Measurements from ENCODE around the gene AMBP. TPM values are rescaled to one million over a fixed set of nuclear protein-coding genes. Genes with fewer than 3 reads are reported as not detected.

The AMBP gene
- total RNA-seq, 1 experiment from 2014 or later = 0.26 TPM

GRCh38 chr9:114070188-114071103 lies 7.7 kb downstream of the AMBP start:
- no peak overlapping the region for H3K4me3 ChIP-seq
- no peaks in the 10 kb centered on the region for H3K36me3 ChIP-seq
- no peaks in the 10 kb centered on the region for H3K27me3 ChIP-seq
- no peaks in the 10 kb centered on the region for H3K9me3 ChIP-seq
- no peak for DNase-seq

DNA sequence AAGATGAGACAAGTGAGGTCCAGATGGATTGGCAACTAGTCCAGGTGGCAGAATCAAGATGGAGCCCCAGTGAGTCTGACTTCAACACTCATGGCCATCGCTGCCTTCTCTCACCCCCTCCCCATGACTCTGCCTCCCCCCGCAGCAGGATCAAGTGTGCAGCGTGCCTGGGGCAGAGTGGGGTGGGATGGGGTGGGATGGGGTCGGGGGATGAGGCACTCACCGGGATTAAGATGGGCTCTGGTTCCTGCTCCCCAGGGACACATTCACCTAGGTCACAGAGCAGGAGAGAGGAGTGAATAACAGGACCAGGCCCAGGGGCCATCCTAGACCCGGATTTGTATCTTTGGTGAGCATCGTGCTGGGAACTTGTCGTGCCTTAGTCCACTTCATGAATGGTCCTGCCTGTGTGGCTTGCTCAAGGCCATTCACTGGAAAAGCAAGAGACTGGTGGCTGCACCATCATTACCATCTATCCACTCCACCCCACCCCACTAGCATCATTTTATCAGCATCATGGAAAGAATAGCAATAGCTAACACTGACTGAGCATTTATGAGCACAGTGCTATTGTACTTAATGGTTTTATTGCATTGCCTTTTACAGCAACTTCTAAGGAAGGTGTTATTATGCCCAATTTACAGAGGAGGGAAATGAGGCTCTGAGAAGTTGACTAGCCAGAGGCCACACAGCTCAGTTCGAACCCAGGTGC lies 8.5 kb downstream of the AMBP start:
- H3K4me3 ChIP-seq = no peak overlapping the region
- no peaks in the 10 kb centered on the region for H3K9me3 ChIP-seq
- H3K27me3 ChIP-seq = no peaks in the 10 kb centered on the region
- no peaks in the 10 kb centered on the region for H3K36me3 ChIP-seq
- DNase-seq = no peak

GRCh38 chr9:114065304-114065703 lies 12.8 kb downstream of the AMBP start:
- no peaks in the 10 kb centered on the region for H3K36me3 ChIP-seq
- no peak overlapping the region for H3K4me3 ChIP-seq
- peaks cover 6% of the 10 kb centered on the region; the same call in 1 of the 2 replicates for H3K27me3 ChIP-seq
- H3K9me3 ChIP-seq = no peaks in the 10 kb centered on the region; the same call in 1 of the 2 replicates
- DNase-seq = no peak

DNA sequence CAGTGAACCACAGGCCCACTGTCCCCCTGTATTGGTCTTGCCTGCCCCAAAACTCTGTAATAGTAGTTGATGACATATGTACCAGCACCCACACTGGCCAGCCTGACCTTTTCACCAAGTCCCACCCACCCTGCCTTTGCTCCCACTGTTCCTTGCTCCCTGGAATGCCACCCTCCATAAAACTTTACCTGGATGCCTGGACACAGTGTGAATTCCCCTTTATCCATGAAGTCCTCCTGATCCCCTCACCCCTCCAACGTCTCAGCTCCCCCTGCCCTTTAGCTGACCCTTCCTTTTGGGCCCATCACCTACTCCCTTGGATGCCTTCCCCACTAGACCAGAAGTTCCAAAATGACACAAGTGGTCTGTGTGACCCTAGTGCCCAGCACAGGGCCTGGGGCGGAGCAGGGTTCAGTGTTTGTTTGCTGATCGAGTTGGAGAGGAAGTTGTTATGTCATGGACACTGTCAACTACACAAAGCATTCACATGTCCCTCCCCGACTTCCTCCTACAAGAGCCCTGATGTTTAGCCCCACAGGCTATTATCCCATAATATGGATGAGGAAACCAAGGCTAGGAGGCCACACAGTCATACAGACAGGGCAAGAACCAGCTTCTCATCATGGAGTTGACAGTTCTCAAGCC lies 16.1 kb downstream of the AMBP start:
- H3K4me3 ChIP-seq = no peak overlapping the region
- peaks cover 6% of the 10 kb centered on the region; the same call in 1 of the 2 replicates for H3K27me3 ChIP-seq
- no peaks in the 10 kb centered on the region; the same call in 1 of the 2 replicates for H3K9me3 ChIP-seq
- H3K36me3 ChIP-seq = no peaks in the 10 kb centered on the region
- DNase-seq = no peak

- H3K9me3 ChIP-seq = no peaks in the 10 kb centered on the region; the same call in 1 of the 2 replicates
- H3K36me3 ChIP-seq = no peaks in the 10 kb centered on the region
- no peak overlapping the region for H3K4me3 ChIP-seq
- H3K27me3 ChIP-seq = peaks cover 6% of the 10 kb centered on the region; the same call in 1 of the 2 replicates
- DNase-seq = no peak
Measured at GRCh38 chr9:114061292-114061691, 16.8 kb downstream of the AMBP start.

GRCh38 chr9:114060711-114061110 lies 17.4 kb downstream of the AMBP start:
- DNase-seq = no peak
- Histone ChIP-seq H3K9me3 (no peaks in the 10 kb centered on the region; the same call in 1 of the 2 replicates), H3K4me3 (no peak overlapping the region), H3K36me3 (no peaks in the 10 kb centered on the region), H3K27me3 (peaks cover 6% of the 10 kb centered on the region; the same call in 1 of the 2 replicates)

DNA sequence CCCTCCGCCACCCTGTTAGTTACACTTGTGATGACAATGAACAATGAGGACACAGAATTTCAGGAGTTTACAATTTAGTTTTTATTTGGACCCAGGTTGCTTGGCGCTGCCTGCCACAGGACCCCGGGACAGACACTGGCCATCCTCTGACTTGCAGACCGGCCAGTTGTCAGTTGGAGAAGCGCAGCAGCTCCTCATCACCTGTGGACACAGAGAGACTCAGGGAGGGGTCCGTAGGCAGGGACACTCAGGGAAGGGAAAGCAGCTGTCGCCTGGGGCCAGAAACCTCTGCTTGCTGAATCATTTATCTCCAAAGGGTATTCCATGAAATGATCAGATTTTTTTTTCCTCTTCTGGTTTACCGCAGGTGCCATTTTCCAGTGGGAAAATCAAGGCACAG lies 18.0 kb downstream of the AMBP start:
- no peaks in the 10 kb centered on the region; the same call in 1 of the 2 replicates for H3K9me3 ChIP-seq
- H3K27me3 ChIP-seq = peaks cover 6% of the 10 kb centered on the region; the same call in 1 of the 2 replicates
- DNase-seq = no peak
- H3K4me3 ChIP-seq = no peak overlapping the region
- no peaks in the 10 kb centered on the region for H3K36me3 ChIP-seq

GRCh38 chr9:114059047-114059803 lies 18.9 kb downstream of the AMBP start:
- DNase-seq = no peak
- no peak overlapping the region for H3K4me3 ChIP-seq

DNA sequence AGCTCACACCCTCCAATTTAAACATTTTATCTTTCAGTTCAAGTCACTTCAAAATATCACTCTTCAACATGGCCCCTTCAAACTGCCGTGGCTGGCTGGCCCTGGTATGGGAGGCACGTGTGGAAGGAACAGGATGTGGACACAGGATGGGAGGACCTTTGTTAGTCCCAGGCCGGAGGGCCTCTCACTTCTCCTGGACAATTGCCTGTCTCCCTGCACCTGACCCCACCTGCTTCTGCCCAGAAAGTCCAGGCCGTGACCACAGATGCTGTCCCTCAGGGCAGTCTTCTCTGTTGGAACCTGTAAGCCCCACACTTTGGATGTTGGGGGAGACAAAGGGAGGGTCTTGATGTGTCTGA lies 19.4 kb downstream of the AMBP start:
- Histone ChIP-seq H3K27me3 (peaks cover 1% of the 10 kb centered on the region; the same call in 1 of the 2 replicates), H3K4me3 (no peak overlapping the region), H3K9me3 (no peaks in the 10 kb centered on the region; the same call in 1 of the 2 replicates), H3K36me3 (no peaks in the 10 kb centered on the region)
- no peak for DNase-seq

More at GRCh38 chr9:114059047-114059803, 18.9 kb downstream of the AMBP start:
- Histone ChIP-seq H3K27me3 (peaks cover 5% of the 10 kb centered on the region; the same call in 1 of the 2 replicates), H3K9me3 (no peaks in the 10 kb centered on the region; the same call in 1 of the 2 replicates), H3K36me3 (no peaks in the 10 kb centered on the region)

DNA sequence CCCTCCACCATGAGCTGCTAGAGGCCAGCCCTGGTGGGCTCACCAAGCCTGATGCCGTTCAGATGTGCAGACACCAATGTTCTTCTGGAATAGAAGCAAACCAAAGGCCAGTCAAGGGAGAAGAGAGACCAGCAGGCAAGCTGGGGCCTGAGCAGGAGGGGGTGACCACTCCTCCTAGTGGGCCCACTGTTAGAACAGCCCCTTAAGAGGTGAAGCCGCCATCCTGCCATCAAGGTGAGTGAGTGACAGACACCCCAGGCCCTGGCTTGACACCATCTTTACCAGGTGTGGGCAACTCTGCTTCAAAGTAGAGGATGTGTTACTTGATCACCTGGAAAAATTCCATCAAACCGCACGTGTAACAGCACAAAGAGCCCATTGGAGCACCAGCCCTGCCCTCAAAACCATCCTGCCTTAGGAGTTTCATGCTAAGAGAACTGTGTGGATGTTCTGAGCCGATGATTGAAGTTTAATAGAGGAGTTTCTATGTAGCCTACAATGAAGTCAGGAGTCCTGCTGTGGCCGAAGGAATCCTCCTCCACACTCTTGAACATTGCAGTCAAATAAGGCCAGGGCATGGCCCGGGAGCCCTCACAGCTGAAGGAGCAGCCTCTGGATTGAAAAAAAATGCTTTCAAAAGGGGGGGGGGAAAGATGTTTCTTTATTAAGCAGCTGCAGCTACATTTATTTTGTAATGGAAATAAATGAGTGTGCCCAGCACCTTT lies 20.8 kb downstream of the AMBP start:
- no peak for DNase-seq
- no peak overlapping the region for H3K4me3 ChIP-seq
- H3K36me3 ChIP-seq = no peaks in the 10 kb centered on the region
- H3K9me3 ChIP-seq = no peaks in the 10 kb centered on the region
- no peaks in the 10 kb centered on the region for H3K27me3 ChIP-seq

DNA sequence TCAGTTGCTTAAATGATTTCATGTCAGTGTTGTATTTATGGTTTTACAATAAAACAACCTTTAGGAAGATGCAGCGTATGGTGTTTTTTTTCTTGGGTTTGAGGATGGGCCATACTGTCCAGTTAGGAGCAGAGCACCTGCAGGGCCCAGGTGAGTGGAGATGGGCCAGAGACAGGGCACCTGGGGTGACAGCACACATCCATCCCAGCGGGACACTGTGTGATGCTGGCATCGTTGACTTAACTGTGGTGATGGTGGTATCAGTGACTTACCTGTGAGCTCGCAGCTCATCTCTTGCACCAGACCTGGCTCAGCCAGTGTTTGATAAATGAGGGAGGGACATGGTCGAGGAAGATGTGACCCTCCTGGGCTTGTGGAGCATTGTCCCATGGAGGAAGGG lies 21.6 kb downstream of the AMBP start:
- H3K36me3 ChIP-seq = no peaks in the 10 kb centered on the region; the same call in 1 of the 2 replicates
- no peaks in the 10 kb centered on the region for H3K9me3 ChIP-seq
- H3K4me3 ChIP-seq = no peak overlapping the region
- DNase-seq = no peak
- no peaks in the 10 kb centered on the region for H3K27me3 ChIP-seq

GRCh38 chr9:114055894-114056293 lies 22.2 kb downstream of the AMBP start:
- no peaks in the 10 kb centered on the region; the same call in 1 of the 2 replicates for H3K36me3 ChIP-seq
- H3K27me3 ChIP-seq = no peaks in the 10 kb centered on the region
- H3K4me3 ChIP-seq = no peak overlapping the region
- no peaks in the 10 kb centered on the region for H3K9me3 ChIP-seq
- DNase-seq = no peak

DNA sequence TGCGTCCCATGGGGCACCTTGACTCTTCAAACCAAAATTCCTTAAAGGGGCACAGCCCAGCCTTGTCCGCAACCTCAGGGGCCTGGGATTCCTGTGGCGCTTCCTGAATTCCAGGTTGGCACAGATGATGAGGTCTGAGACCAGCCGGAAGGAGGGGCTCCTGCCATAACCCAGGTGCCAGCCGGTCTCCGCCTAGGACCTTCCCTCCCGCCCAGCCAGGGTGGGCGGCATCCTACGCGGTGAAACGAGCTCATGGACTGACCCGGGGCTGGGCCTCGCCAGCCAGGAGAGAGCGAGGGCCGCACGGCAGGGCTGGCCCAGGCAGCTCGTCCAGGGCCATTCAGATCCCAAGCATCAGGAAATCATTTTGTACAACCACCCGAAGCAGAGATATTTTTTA lies 23.0 kb downstream of the AMBP start:
- peaks cover 2% of the 10 kb centered on the region; the same call in 1 of the 2 replicates for H3K36me3 ChIP-seq

GRCh38 chr9:114054191-114054690 lies 23.9 kb downstream of the AMBP start:
- no peaks in the 10 kb centered on the region for H3K27me3 ChIP-seq
- peaks cover 2% of the 10 kb centered on the region; the same call in 1 of the 2 replicates for H3K36me3 ChIP-seq
- no peak overlapping the region for H3K4me3 ChIP-seq
- H3K9me3 ChIP-seq = no peaks in the 10 kb centered on the region
- DNase-seq = no peak

More for the DNA sequence above, 23.0 kb downstream of the AMBP start:
- no peaks in the 10 kb centered on the region for H3K27me3 ChIP-seq
- no peak for DNase-seq
- no peaks in the 10 kb centered on the region for H3K9me3 ChIP-seq
- no peak overlapping the region for H3K4me3 ChIP-seq

DNA sequence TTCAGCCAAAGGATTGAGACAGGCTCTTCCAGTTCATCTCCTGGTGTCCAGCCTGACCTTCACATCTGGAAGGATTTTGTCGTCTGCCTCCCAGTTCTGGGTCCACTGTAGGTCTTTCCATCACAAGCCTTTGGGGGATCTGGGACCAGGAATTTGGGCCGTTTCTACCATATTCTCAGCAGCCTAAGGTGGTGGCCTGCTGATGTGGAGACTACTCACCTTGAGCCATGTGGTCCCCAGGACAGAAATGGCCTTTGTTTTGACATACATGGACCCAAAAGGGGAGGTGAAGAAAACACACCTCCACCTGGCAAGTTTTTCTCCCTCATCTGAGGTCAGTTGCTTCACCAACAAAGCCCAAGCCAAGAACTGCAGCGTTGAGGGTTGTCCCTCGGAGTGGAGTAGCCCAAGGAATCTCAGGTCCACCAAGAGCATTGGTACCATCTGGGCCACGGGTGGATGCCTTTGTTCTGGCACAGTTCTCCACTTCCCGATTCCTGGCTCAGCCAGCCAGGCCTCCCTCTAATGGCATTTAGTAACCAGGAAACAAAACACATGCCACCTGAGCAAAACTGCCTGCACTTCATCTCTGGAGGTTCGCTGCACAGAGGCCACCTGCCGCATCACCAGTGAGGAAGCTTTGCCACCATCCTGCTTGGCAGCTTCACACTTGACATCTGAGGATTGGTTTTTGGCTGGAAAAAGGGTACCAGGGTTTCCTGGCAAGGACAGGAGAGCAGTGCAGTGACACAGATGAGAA lies 24.7 kb downstream of the AMBP start:
- Histone ChIP-seq H3K36me3 (peaks cover 2% of the 10 kb centered on the region; the same call in 1 of the 2 replicates), H3K27me3 (no peaks in the 10 kb centered on the region), H3K9me3 (no peaks in the 10 kb centered on the region), H3K4me3 (no peak overlapping the region)
- DNase-seq = no peak

Measured in MG63 (cell line).